HTR-8/SVneo (cell line): ENCODE measurements around the gene MKRN2.

Experiments
- DNase-seq: peaks from one replicate; pipeline ENCODE4 v3.0.0; 2011; ENCODE audit warnings: low spot score, mixed read lengths; ENCODE audit not compliant: insufficient read length
- FAIRE-seq: peaks from 2 replicates; lab custom pipeline; 2011; peaks lifted over from hg19 to GRCh38; lab: Jason Lieb, UNC

Gene MKRN2

GRCh38 chr3:12549971-12550760, 6.7 kb upstream of the MKRN2 start:
- FAIRE-seq (no peak), DNase-seq (no peak)

- FAIRE-seq, result no peak
Observed at GRCh38 chr3:12553921-12554391, 2.9 kb upstream of the MKRN2 start.

GRCh38 chr3:12556314-12556689, 585 bp upstream of the MKRN2 start:
- FAIRE-seq (no peak), DNase-seq (no peak)

More at GRCh38 chr3:12553921-12554391, 2.9 kb upstream of the MKRN2 start:
- DNase-seq, result peak; percentile 20

- FAIRE-seq, result no peak
- no peak for DNase-seq
Observed at GRCh38 chr3:12557473-12558100, 700 bp downstream of the MKRN2 start.

GRCh38 chr3:12558706-12559105, 1.8 kb downstream of the MKRN2 start:
- DNase-seq (no peak), FAIRE-seq (no peak)

- DNase-seq, result no peak
- no peak for FAIRE-seq
Observed at GRCh38 chr3:12559520-12559919, 2.6 kb downstream of the MKRN2 start.

GRCh38 chr3:12560505-12561190, 3.8 kb downstream of the MKRN2 start:
- FAIRE-seq, result no peak
- no peak for DNase-seq

GRCh38 chr3:12561397-12561796, 4.5 kb downstream of the MKRN2 start:
- DNase-seq (no peak), FAIRE-seq (no peak)

GRCh38 chr3:12562451-12562850, 5.6 kb downstream of the MKRN2 start:
- no peak for DNase-seq
- FAIRE-seq, result no peak

GRCh38 chr3:12566976-12567375, 10.1 kb downstream of the MKRN2 start:
- no peak for FAIRE-seq
- DNase-seq, result no peak

GRCh38 chr3:12568747-12569146, 11.9 kb downstream of the MKRN2 start:
- no peak for FAIRE-seq
- DNase-seq, result no peak

GRCh38 chr3:12569836-12570235, 12.9 kb downstream of the MKRN2 start:
- DNase-seq (no peak), FAIRE-seq (no peak)

GRCh38 chr3:12571986-12572385, 15.1 kb downstream of the MKRN2 start:
- DNase-seq (no peak), FAIRE-seq (no peak)

- DNase-seq (no peak), FAIRE-seq (no peak)
Observed at GRCh38 chr3:12574131-12574530, 17.2 kb downstream of the MKRN2 start.

GRCh38 chr3:12574661-12575060, 17.8 kb downstream of the MKRN2 start:
- no peak for FAIRE-seq

GRCh38 chr3:12577379-12577778, 20.5 kb downstream of the MKRN2 start:
- DNase-seq (no peak), FAIRE-seq (no peak)

More at GRCh38 chr3:12574661-12575060, 17.8 kb downstream of the MKRN2 start:
- no peak for DNase-seq

GRCh38 chr3:12578742-12579141, 21.9 kb downstream of the MKRN2 start:
- DNase-seq (no peak), FAIRE-seq (no peak)

GRCh38 chr3:12579456-12579855, 22.6 kb downstream of the MKRN2 start:
- no peak for DNase-seq
- no peak for FAIRE-seq

- FAIRE-seq, result no peak
- no peak for DNase-seq
Observed at GRCh38 chr3:12579905-12580304, 23.0 kb downstream of the MKRN2 start.

GRCh38 chr3:12582730-12583129, 25.8 kb downstream of the MKRN2 start:
- DNase-seq, result no peak
- no peak for FAIRE-seq

- DNase-seq (no peak), FAIRE-seq (no peak)
Observed at GRCh38 chr3:12583280-12583679, 26.4 kb downstream of the MKRN2 start.
